ENCODE results near the gene LRRFIP1. TPM values are rescaled to one million over a fixed set of nuclear protein-coding genes. Genes with fewer than 3 reads are reported as not detected.
A peak's percentile ranks its signal among the peaks of the same experiment; 100 is the strongest.

Gene LRRFIP1
- total and polyA plus RNA-seq, 2 of the 13 experiments (the other 11 are each of a cell fraction or from before 2014, with no cell fraction given), result 15.9 to 40.5 TPM

GRCh38 chr2:237674731-237675276 is 47.4 kb downstream of the LRRFIP1 start (continued):
- peak; percentile 70; the same call in 1 of the 2 replicates for TF ChIP-seq ZNF281 (CRISPR knock-in tag; IDR thresholded peaks at IDR 0.05; ENCODE audit: borderline replicate concordance)
- TF ChIP-seq ELF4 (CRISPR knock-in tag; IDR thresholded peaks at IDR 0.05; ENCODE audit: borderline replicate concordance), result 0 out of 2 replicates have a peak, but pooled peaks have one; percentile 23
- TF ChIP-seq ZNF292 (CRISPR knock-in tag; IDR thresholded peaks at IDR 0.05; ENCODE audit: borderline replicate concordance, low read depth), result peak; percentile 86; the same call in 1 of the 2 replicates
- no peak for TF ChIP-seq MIXL1 (CRISPR knock-in tag; IDR thresholded peaks at IDR 0.05)
- TF ChIP-seq IRX3 (CRISPR knock-in tag; IDR thresholded peaks at IDR 0.05; ENCODE audit: borderline replicate concordance, low read depth), result no peak
- no peak for TF ChIP-seq NFIB (CRISPR knock-in tag; IDR thresholded peaks at IDR 0.05; ENCODE audit: borderline replicate concordance)
- TF ChIP-seq SNAPC5 (CRISPR knock-in tag; IDR thresholded peaks at IDR 0.05; ENCODE audit: borderline replicate concordance), result no peak
- peak; percentile 55; the same call in 1 of the 2 replicates for TF ChIP-seq ZNF124 (CRISPR knock-in tag; IDR thresholded peaks at IDR 0.05)
- peak; percentile 95 for TF ChIP-seq MAX (IDR thresholded peaks at IDR 0.05)
- peak; percentile 99 for TF ChIP-seq ZNF687 (CRISPR knock-in tag; IDR thresholded peaks at IDR 0.05)
- 0 out of 2 replicates have a peak, but pooled peaks have one; percentile 8 for TF ChIP-seq ZNF616 (CRISPR knock-in tag; IDR thresholded peaks at IDR 0.05; ENCODE audit: low read depth)
- peak; percentile 13; the same call in 1 of the 2 replicates for TF ChIP-seq ZSCAN9 (CRISPR knock-in tag; IDR thresholded peaks at IDR 0.05; ENCODE audit: borderline replicate concordance)
- TF ChIP-seq PATZ1 (CRISPR knock-in tag; IDR thresholded peaks at IDR 0.05), result peak; percentile 58; the same call in 1 of the 2 replicates
- no peak for TF ChIP-seq KLF13 (CRISPR knock-in tag; IDR thresholded peaks at IDR 0.05)
- 0 out of 2 replicates have a peak, but pooled peaks have one; percentile 64 for TF ChIP-seq ZNF552 (CRISPR knock-in tag; IDR thresholded peaks at IDR 0.05; ENCODE audit: borderline replicate concordance)
- no peak for TF ChIP-seq REXO4 (CRISPR knock-in tag; IDR thresholded peaks at IDR 0.05; ENCODE audit: borderline replicate concordance)
- peak; percentile 67 for TF ChIP-seq GATAD2A (CRISPR knock-in tag; IDR thresholded peaks at IDR 0.05)
- peak; percentile 83 for TF ChIP-seq FOXP4 (CRISPR knock-in tag; IDR thresholded peaks at IDR 0.05)

Measured in HepG2 (cell line).